HT-29 (cell line): ENCODE measurements around the gene FN1. TPM values are rescaled to one million over a fixed set of nuclear protein-coding genes. Genes with fewer than 3 reads are reported as not detected.

ENCODE experiments used
- DNase-seq: peaks from one replicate; pipeline ENCODE4 v3.0.0-alpha.2; 2015; ENCODE audit warnings: low spot score
- total RNA-seq: library from RNA; depleted of rRNA; stranded (reverse); fragments of >200 nt; shearing (Covaris generic); gene quantifications from 2 replicates; pipeline ENCODE4 v1.2.3, GENCODE V29; 2014; rRNA removed

Gene FN1
- 0.03 and 0.44 TPM in 2 replicates for total RNA-seq

DNA sequence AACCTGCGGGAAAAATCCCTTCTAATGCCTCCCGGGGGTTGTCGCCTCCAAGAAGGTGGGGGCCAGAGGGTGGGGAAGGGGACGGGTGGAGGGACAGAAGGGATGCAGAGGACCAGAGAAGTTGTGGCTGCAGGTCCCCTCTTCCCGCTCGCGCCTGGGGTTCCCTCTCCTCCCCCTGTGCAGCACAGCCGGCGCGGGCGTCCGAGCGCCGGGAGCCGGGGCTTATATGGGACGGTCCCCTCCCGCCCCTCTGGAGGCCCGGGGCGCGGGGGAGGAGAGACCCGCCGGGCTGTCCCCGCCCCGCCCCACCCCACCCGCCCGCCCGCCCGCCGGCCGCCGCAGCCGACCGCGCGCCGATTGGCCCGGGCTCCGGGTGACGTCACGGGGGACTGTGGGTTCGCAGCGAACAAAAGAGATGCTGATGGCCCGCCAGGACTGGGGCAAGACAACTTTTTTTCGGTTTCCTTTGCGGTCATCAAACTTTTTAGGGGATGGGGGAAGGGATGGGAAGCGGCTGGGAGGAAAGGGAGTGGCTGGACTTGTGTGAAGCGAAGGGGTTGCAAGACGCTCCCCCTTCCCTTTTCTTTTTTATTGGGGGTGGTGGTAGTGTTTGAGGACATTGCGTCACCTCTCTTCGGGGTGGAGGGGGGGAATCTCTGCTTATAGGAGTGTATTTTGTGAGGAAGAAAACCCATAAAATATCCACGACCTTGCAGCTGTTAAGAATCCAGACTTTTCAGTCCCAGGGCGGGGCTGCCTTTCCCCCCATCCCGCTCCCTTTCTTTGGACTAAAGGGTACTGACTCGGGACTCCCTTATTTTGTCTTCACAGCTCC is at the start of gene FN1:
FN1 (minus strand) TSS at position 199 of the 835 bp plus-strand sequence. CDS start 266 bp downstream, outside the sequence.
- no peak for DNase-seq

DNA sequence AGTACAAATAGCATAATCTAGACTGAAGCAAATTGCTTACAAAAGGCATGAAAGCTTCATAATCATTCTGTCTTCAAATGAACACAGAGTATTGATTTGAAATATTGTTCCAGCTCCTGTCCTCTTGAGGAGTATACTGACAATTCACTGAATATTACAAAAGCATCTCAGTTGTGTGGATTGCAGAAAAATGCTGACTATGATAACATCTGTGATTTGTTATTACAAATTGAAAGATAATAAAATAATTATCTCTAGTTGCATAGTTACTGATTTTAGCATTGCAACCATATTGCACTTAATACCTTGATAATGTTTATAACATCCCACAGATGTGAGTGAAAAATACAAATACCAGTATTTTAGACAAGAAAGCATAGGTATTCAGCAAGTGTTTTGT is 49.2 kb upstream of the FN1 start:
- no peak for DNase-seq

DNA sequence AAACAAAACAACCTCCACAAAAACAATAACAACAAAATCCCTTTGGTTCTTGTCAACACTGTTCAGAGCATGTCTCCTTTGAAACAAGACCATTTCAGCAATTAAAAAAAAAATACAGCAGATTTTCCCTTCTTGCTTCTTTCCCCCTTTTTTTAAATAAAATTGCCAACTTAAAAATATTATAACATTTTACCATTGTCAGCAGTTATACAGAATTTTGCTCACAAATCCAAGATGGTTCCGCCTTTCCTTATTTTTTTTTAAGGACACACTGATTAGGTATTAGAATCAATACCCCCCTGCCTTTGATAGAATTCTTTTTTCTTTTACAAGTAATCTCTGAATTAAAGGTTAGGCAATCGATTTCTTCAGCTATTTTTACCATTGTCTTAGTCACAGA is 48.7 kb upstream of the FN1 start:
- DNase-seq: no peak

DNA sequence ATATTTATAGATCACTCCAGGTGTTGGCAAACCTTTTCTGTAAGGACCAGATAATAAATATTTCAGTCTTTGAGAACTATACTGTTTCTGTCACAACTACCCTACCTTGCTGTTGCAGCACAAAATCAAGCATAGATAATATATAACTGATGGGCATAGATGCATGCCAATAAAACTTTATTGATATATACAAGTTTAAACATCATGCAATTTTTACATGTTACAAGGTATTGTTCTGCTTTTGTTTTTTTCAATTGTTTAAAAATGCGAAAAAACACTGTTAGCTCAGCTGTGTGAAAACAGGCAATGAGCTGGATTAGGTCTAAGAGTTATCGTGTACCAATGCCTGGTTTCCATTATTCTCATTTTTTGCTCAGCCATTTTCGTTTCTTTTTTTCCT is 47.6 kb upstream of the FN1 start:
- no peak for DNase-seq

DNA sequence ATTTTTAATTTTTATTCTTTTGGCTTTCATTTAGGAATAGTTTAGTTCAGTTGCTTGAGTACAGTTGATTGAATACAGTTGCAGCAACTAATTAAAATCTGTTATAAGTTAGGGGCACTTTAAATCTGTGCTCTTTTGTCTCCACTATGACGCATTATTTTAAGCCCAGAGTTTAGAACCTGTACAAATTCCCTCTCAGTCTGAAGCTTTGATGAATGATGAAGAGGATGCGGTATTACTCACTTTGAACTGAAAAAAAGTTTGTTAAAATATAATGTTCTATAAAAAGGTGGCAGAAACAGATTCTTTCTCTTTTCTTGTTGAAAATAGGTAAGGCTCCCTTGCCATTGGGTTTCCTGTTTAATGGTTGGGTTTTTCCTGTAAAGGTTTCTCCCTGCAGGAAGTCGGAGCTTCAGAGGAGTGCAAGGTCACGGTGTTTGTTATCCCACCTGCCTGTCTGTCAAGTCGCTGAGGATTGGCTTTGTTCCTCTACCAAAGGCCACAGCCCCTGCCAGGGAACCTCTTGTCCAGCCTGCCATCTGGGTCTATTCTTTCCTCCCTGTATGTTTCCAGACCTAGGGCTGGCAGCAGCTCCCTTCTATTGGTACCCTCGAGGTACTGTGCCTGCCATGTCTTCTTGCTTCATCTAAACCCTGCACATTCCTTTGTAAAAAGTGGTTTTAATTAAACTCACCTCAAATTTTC is 43.8 kb upstream of the FN1 start:
- no peak for DNase-seq

DNA sequence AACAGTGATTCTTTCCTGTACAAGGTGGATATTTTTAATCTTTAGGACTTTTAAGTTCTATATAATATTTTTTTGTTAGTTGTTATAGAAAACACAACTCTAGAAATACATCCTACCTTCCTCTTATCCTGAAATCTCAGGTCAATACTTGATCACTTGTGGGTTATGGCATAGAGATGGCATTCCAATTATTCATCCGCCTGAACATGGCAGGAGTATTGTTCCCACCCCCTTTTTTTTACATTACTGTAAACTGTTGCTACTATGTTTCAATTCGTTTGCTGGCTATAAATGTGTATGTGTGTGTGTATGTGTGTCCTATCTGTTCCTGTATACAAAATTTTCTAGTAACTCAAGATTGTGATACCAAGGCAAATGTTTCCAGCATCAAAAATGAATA is 43.3 kb upstream of the FN1 start:
- DNase-seq: no peak

DNA sequence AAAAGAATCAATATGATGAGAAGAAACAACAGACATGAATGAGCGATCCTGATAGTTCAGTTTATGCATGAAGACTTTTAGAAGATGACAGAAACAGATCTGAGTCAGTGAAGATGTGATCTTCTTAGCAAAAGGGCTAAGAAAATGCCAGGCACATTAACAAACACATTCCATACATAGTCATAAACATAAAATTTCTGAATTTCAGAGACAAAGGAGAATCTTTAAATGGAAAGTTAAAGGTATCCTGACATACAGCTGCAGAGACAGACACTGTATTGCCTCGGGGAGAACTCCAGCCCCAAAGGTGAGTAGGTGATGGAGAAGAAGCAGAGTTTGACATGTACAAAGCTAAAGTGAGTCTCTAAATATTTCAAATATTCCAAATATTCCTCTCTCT is 40.6 kb upstream of the FN1 start:
- no peak for DNase-seq

DNA sequence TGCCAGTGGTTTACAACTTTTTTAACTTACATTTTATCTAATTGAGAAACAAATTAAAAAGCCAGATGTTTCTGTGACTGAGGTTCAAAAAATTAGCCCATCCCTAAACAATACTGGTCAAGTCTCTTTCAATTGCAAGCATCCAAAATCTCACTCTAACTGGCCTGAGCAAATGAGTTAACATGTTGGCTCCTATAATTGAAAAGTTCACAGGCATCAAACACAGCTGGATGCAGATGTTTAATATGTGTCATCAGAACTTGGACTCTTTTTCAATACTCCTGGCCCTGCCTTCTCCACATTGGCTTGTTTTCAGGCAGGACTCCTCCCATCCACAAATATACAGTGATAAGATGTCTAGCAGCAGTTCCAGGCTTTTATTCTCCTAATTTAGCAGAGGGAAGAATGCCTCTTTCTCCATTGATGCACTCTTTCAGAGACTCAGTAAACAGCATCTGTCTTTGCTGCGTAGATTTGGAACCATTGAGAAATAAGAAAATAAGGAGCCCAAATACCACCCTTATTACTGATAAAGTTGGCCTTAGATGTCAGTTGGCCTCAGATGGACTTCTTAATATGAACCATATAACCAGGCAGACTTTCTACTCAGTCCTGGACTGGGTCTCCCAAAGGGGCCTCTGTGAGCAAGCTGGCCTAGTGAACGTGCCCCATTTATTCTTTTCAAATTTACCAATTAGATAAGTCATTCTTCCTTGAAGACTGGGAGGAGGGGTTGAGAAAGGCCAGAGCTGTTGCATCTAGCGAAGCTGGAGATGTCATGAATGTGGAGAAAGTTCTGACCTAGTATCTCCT is 30.4 kb upstream of the FN1 start:
- no peak for DNase-seq

DNA sequence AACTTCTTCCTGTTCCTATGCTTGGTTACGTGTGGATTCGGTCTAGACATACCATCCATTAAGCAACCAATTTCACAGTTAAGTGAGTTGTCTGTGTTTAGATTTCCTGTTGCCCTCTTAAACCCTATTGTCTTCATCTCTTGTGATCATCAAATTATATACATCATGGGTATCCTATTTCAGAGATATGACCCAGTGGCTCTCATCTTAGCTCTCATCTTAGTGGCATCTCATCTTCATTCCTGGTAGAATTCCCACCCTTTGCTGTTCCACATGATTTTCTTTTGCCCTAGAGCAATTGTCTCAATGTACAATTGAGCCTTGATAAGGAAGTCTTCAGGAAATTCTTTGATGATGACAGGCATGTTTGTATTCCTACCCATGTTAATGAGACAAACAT is 29.4 kb upstream of the FN1 start:
- DNase-seq: no peak

DNA sequence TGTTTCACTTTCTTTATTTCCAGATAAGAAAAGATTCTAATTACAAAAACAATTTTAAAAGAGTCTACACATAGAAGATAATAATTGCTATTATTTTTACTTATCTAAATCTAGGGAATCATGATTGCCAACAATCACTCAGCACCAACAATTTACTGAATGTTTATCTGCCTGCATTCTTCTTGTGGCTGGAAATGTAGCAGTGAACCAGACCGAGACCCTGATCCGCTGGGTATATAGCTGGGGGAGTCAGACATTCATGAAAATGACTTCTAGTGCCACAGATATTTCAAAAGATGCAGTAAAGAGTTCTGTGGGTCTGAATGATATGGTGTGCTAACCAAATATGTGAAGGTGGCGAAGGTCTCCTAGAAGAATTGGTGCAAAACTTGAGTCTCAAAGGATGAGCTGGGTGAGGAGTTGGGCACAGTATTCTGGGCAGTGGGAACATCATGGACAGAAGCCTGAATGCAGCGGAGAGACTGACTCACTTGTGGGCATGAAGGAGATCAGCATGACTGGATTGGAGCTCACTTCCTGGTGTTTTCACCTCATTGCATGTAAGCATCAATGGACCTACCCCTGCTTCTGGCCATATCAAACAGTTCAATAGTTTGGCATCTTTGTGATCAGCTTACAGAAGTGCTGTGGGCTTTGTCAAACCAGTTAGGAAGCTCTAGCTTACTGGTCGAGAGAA is 26.1 kb upstream of the FN1 start:
- DNase-seq: no peak

DNA sequence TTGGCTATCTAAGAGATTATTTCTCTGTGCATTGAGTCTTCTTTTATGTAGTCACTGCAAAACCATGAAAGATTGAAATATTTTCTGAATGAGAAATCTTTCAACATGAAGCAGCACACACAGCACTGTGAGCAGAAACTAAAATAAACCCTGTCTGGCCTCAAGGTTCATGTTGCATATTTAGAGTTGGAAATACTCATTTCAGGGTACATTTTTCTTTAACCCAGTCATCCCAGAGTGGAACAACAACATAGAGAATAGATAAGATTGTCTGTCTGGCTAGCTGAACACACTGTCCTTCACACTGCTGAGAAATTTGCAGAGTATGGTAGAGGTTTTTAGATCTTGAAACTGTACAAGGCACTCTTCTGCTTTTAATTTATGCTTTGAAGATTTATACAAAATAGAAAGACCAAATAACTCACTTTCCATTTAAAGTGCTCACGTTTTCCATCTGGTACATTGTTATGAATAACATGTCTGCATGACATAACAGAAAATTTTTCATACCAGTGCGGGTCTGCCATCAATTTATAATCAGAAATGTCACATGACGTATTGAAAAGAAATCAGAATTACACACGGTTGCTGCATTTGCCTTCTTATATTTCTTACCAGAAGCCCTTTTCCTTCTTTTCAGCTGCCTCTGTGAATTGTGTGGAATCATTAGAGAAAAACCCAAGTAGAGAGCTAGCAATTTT is 25.0 kb upstream of the FN1 start:
- DNase-seq: no peak

DNA sequence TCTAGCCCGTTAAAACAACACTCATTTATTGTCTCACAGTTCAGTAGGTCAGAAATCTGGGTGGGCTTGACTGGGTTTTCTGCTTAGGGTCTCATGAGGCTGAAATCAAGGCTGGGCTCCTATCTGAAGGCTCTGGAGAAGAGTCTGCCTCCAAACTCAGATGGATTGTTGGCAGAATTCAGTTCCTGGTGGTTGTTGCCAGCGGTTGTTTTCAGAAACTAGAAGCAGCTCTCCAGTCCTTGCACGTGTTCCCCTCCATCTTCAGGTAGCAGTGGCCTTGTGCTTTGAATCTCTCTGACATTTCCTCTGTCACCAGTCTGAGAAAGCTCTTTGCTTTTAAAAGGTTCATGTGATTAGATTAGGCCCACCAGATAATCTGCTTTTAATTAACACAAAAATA is 20.1 kb upstream of the FN1 start:
- no peak for DNase-seq

DNA sequence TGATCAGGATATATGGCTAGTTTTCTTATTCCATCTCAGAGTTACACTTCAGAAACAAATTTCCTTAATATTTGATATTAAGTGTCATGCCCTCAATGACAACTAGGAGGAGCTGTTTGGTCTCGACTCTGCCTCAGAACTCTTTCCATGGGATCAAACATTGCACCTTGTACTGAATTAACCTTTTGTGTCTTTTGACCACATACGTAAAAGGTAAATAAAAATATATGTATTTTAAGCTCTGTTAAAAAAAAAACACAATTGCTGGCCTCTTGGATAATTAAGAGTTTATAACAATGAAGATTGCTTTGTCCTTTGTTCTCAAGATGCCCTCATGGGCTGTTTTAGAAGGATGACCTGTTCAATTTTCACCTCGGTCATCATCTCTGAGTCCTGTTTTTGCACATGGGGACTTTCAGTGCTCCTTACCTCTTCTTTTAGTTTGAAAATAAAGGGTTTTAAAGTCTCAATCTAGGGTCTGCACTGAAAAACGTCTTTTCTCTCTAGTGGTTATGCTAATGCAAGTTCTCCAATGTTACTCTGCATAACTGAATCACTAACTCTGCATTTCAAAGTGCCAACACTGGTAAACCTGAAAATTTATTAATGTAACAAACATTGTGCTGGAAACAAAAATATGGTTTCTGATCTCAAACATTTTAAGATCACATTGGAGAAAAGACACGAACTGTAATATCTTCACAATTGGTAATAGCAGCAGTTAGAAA is 18.8 kb upstream of the FN1 start:
- peak; percentile 63 for DNase-seq

DNA sequence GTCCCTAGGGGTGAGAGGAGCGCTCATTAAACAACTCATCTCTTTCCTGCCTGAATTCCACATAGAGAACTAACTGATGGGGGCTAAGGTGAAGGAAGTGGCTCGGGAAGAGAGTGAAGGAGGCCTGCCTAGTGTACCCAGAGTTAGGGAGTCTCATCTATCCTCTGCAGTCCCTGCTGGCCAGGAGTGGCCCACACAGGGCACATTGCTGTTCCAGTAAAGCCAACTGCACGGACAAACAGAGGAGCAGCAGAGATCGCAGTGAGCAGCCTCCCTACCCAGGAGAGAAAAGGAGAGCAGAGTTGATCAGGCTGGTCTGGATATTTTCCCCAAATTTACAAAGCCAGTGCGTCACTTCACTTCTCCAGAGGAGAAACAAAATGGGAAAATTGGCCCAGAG is 16.9 kb upstream of the FN1 start:
- no peak for DNase-seq

DNA sequence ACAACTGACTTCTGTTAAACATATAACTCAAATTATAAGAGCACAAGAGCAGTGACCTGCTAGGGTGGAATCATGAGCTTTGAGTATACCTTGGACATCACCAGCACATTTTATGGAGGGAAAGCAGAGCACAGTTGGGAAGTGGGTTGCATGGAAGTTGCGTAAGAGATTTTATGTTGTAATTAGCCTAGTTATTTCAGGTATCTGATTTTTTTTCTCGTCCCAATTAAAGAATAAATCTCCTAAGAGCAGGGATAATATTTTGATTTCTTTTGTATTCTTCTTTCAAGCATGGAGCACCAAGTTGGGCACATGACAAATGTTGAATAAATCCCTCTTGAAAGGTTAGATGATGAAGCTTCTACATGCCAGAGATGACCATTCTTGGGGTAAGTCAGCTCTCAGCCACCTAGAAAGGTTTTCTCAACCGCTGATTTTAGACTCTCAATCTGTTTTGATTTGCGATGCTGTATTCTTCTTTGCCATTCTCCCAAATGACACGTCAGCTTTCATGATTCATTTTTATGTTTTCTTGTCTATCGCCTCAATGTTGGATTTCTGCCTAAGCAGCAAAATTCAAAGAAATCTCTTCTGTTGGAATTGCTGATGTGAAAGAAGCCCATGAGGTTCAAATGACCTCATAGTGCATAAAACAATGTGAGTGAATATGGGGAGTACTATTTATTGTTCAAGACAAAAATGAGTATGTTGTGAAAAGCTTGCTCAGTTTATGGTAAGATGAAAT is 15.3 kb upstream of the FN1 start:
- no peak for DNase-seq

DNA sequence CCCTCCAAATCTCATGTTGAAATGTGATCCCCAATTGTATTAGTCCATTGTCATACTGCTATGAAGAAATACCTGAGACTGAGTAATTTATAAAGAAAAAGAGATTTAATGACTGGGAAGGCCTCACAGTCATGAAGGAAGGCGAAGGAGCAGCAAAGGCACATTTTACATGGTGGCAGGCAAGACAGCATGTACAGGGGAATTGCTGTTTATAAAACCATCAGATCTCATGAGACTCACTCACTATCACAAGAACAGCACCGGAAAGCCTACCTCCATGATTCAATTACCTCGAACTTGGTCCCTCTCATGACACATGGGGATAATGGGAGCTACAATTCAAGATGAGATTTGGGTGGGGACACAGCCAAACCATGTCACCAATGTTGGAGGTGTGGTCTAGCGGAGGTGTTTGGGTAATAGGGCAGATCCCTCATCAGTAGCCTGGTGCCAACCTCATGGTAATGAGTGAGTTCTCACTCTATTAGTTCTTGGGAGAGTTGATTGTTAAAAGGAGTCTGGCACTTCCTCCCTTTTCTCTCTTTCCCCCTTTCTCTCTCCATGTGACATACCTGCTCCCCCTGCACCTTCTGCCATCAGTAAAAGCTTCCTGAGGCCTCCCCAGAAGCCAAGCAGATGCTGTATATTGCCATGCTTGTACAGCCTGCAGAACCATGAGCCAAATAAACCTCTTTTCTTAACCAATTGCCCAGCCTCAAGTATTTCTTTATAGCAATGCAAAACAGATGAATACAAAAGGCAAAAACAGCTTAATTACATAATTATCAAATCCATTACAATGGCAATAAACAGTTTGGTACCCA is 14.5 kb upstream of the FN1 start:
- no peak for DNase-seq

DNA sequence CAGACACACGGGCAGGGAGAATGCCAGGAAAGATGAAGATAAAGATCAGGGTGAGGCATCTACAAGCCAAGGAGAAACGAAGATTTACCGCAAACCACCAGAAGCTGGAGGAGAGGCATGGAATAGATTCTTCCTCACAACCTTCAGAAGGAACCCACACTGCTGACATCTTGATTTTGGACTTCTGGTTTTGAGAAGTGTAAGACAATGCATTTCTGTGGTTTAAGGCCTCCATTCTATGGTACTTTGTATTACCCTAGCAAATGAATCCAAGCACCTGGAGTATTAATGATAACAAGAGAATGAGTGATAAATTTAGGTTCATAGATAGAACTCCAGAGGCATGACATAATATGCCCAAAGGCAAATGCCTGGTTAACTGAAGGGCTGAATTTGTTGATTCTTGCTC is 11.8 kb upstream of the FN1 start:
- no peak for DNase-seq

DNA sequence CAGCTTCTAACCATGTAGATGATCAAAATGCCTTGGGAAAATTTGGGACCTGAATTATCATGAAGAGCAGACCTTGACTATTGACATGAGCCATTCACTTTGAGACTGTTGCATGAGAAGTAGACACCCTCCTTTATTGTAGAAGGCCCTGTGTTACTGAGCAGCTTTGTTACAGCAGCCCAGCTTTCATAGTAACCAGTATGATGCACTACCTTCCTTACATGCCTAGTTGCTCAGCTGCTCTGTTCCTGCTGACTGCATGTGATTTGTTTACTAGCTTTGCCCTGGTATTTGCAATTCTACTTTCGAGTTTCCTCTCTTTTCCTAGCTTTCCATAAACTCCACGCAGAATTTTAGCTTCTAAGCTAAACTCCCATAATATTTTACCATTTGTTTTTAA is 11.2 kb upstream of the FN1 start:
- no peak for DNase-seq

DNA sequence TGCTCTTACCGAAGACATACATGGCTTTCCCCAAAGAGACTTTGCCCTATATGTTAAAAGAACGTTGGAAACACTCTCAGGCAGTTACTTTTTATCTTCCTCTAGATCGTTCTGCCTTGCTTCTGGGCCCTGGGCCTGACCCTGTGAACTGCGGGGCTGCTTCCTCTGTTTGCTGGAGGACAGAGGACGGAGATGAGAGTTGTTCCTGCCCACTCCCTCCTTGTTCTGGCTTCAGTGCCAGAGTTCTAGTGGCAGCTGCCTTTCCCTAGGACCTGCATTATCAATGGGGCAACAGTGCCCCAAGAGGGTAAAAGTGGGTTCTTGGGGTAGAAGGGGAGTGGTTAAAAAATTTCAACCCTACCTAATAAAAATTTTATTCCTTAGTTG is 6.5 kb upstream of the FN1 start:
- no peak for DNase-seq
